ENCODE measurements around the gene KRTAP6-1. TPM values are rescaled to one million over a fixed set of nuclear protein-coding genes. Genes with fewer than 3 reads are reported as not detected.

KRTAP6-1 gene
- total RNA-seq, 2 donors from 2014 or later = not detected

GRCh38 chr21:30582870-30583269, 30.9 kb downstream of the KRTAP6-1 start:
- Histone ChIP-seq H3K9ac (ENCODE audit: low read depth in 2 of 2, low read length in 2 of 2) (no peak overlapping the region), H3K9me3 (no peaks in the 10 kb centered on the region), H3K27me3 (no peaks in the 10 kb centered on the region), H3K36me3 (no peaks in the 10 kb centered on the region), H3K27ac (no peak overlapping the region), H3K4me1 (no peaks in the 10 kb centered on the region), H3K4me3 (no peak overlapping the region)
- DNase-seq = no peak
- intact Hi-C loops (cut with DNase I) = no loop called here
- TF ChIP-seq CTCF (IDR thresholded peaks at IDR 0.05) = no peak

- Histone ChIP-seq H3K36me3 (no peaks in the 10 kb centered on the region), H3K27ac (no peak overlapping the region), H3K4me1 (no peaks in the 10 kb centered on the region), H3K27me3 (no peaks in the 10 kb centered on the region), H3K9ac (ENCODE audit: low read depth in 2 of 2, low read length in 2 of 2) (no peak overlapping the region), H3K9me3 (no peaks in the 10 kb centered on the region), H3K4me3 (no peak overlapping the region)
- no peak for TF ChIP-seq CTCF (IDR thresholded peaks at IDR 0.05)
- intact Hi-C loops (cut with DNase I) = no loop called here
- no peak for DNase-seq
These were observed 33.6 kb downstream of the KRTAP6-1 start for GRCh38 chr21:30580132-30580531.

- H3K27me3 ChIP-seq = no peaks in the 10 kb centered on the region
- H3K27ac ChIP-seq = no peak overlapping the region
- DNase-seq = no peak
- no peak for TF ChIP-seq CTCF (IDR thresholded peaks at IDR 0.05)
- no peak overlapping the region for H3K9ac ChIP-seq (ENCODE audit: low read depth in 2 of 2, low read length in 2 of 2)
- no peaks in the 10 kb centered on the region for H3K36me3 ChIP-seq
- intact Hi-C loops (cut with DNase I) = no loop called here
- H3K9me3 ChIP-seq = no peaks in the 10 kb centered on the region
- H3K4me1 ChIP-seq = no peaks in the 10 kb centered on the region
- no peak overlapping the region for H3K4me3 ChIP-seq
These were observed 34.4 kb downstream of the KRTAP6-1 start for GRCh38 chr21:30579346-30579745.

- intact Hi-C loops (cut with DNase I) = no loop called here
- H3K4me3 ChIP-seq = no peak overlapping the region
- no peak for TF ChIP-seq CTCF (IDR thresholded peaks at IDR 0.05)
These were observed 36.0 kb downstream of the KRTAP6-1 start for GRCh38 chr21:30577766-30578165.

GRCh38 chr21:30567617-30568016, 46.1 kb downstream of the KRTAP6-1 start:
- H3K4me3 ChIP-seq = no peak overlapping the region
- no peaks in the 10 kb centered on the region for H3K4me1 ChIP-seq
- intact Hi-C loops (cut with DNase I) = no loop called here
- H3K27me3 ChIP-seq = no peaks in the 10 kb centered on the region
- H3K36me3 ChIP-seq = no peaks in the 10 kb centered on the region
- DNase-seq = no peak
- no peak overlapping the region for H3K9ac ChIP-seq (ENCODE audit: low read depth in 2 of 2, low read length in 2 of 2)
- H3K27ac ChIP-seq = no peak overlapping the region
- TF ChIP-seq CTCF (IDR thresholded peaks at IDR 0.05) = no peak
- H3K9me3 ChIP-seq = no peaks in the 10 kb centered on the region

More at GRCh38 chr21:30577766-30578165, 36.0 kb downstream of the KRTAP6-1 start:
- Histone ChIP-seq H3K9ac (ENCODE audit: low read depth in 2 of 2, low read length in 2 of 2) (no peak overlapping the region), H3K9me3 (no peaks in the 10 kb centered on the region), H3K4me1 (no peaks in the 10 kb centered on the region), H3K27me3 (no peaks in the 10 kb centered on the region), H3K27ac (no peak overlapping the region), H3K36me3 (no peaks in the 10 kb centered on the region)
- no peak for DNase-seq

GRCh38 chr21:30563630-30564029, 50.1 kb downstream of the KRTAP6-1 start:
- H3K27me3 ChIP-seq = no peaks in the 10 kb centered on the region
- no peak overlapping the region for H3K9ac ChIP-seq (ENCODE audit: low read depth in 2 of 2, low read length in 2 of 2)
- H3K4me1 ChIP-seq = no peaks in the 10 kb centered on the region
- no peak for DNase-seq
- H3K27ac ChIP-seq = no peak overlapping the region
- H3K4me3 ChIP-seq = no peak overlapping the region
- no peak for TF ChIP-seq CTCF (IDR thresholded peaks at IDR 0.05)
- no peaks in the 10 kb centered on the region for H3K9me3 ChIP-seq
- intact Hi-C loops (cut with DNase I) = no loop called here
- no peaks in the 10 kb centered on the region for H3K36me3 ChIP-seq
